ENCODE results near the gene S100PBP. TPM values are rescaled to one million over a fixed set of nuclear protein-coding genes. Genes with fewer than 3 reads are reported as not detected.

The S100PBP gene
- total RNA-seq, 1 donor = 42.0 TPM

GRCh38 chr1:32884726-32885125, 67.3 kb downstream of the S100PBP start:
- Histone ChIP-seq H4K20me1 (ENCODE audit: insufficient read depth, low read length) (peaks cover 4% of the 10 kb centered on the region), H2AFZ (ENCODE audit: low read length) (no peak overlapping the region), H3K9me3 (ENCODE audit: low read depth, low read length) (no peaks in the 10 kb centered on the region), H3K36me3 (ENCODE audit: insufficient read depth, low read length) (no peaks in the 10 kb centered on the region), H3K27me3 (ENCODE audit: insufficient read depth, low read length) (peaks cover 36% of the 10 kb centered on the region), H3K4me3 (ENCODE audit: insufficient read depth, low read length) (no peak overlapping the region), H3K4me2 (ENCODE audit: insufficient read depth, low read length) (no peak overlapping the region), H3K27ac (ENCODE audit: low read depth, low read length) (no peak overlapping the region), H3K79me2 (ENCODE audit: insufficient read depth, low read length) (no peaks in the 10 kb centered on the region), H3K4me1 (ENCODE audit: insufficient read depth, low read length) (no peaks in the 10 kb centered on the region)
- no peak for TF ChIP-seq CTCF (IDR thresholded peaks at IDR 0.05; ENCODE audit: extremely low read depth, low read depth, low read length)
- DNase-seq (ENCODE audit: insufficient read length, low spot score, missing footprints) = peak; percentile 60

- Histone ChIP-seq H2AFZ (ENCODE audit: low read length) (no peak overlapping the region), H3K27ac (ENCODE audit: low read depth, low read length) (no peak overlapping the region), H4K20me1 (ENCODE audit: insufficient read depth, low read length) (peaks cover 4% of the 10 kb centered on the region), H3K27me3 (ENCODE audit: insufficient read depth, low read length) (peaks cover 36% of the 10 kb centered on the region), H3K4me1 (ENCODE audit: insufficient read depth, low read length) (no peaks in the 10 kb centered on the region), H3K4me3 (ENCODE audit: insufficient read depth, low read length) (no peak overlapping the region), H3K4me2 (ENCODE audit: insufficient read depth, low read length) (no peak overlapping the region), H3K9me3 (ENCODE audit: low read depth, low read length) (no peaks in the 10 kb centered on the region), H3K36me3 (ENCODE audit: insufficient read depth, low read length) (no peaks in the 10 kb centered on the region), H3K79me2 (ENCODE audit: insufficient read depth, low read length) (no peaks in the 10 kb centered on the region)
- peak; percentile 58 for DNase-seq (ENCODE audit: insufficient read length, low spot score, missing footprints)
- TF ChIP-seq CTCF (IDR thresholded peaks at IDR 0.05; ENCODE audit: extremely low read depth, low read depth, low read length) = no peak
Measured at GRCh38 chr1:32885676-32886003, 68.2 kb downstream of the S100PBP start.

- Histone ChIP-seq H4K20me1 (ENCODE audit: insufficient read depth, low read length) (peaks cover 4% of the 10 kb centered on the region), H3K4me1 (ENCODE audit: insufficient read depth, low read length) (no peaks in the 10 kb centered on the region), H3K4me3 (ENCODE audit: insufficient read depth, low read length) (no peak within 1 kb of the TSS), H3K27me3 (ENCODE audit: insufficient read depth, low read length) (peaks cover 36% of the 10 kb centered on the region), H3K36me3 (ENCODE audit: insufficient read depth, low read length) (no peaks in the 10 kb centered on the region), H3K27ac (ENCODE audit: low read depth, low read length) (no peak within 1 kb of the TSS), H3K79me2 (ENCODE audit: insufficient read depth, low read length) (no peaks in the 10 kb centered on the region), H3K9me3 (ENCODE audit: low read depth, low read length) (no peaks in the 10 kb centered on the region), H2AFZ (ENCODE audit: low read length) (no peak within 1 kb of the TSS), H3K4me2 (ENCODE audit: insufficient read depth, low read length) (no peak within 1 kb of the TSS)
- peak; percentile 66 for TF ChIP-seq CTCF (IDR thresholded peaks at IDR 0.05; ENCODE audit: extremely low read depth, low read depth, low read length)
- peak; percentile 99 for DNase-seq (ENCODE audit: insufficient read length, low spot score, missing footprints)
Measured at GRCh38 chr1:32886004-32886827, 68.8 kb downstream of the S100PBP start, which contains the start of gene HPCA. HPCA (plus strand) TSS chr1:32886491; CDS start chr1:32888899, 2,408 bp downstream.

GRCh38 chr1:32886828-32887414, 69.5 kb downstream of the S100PBP start:
- no peaks in the 10 kb centered on the region for H3K4me1 ChIP-seq (ENCODE audit: insufficient read depth, low read length)
- peaks cover 4% of the 10 kb centered on the region for H4K20me1 ChIP-seq (ENCODE audit: insufficient read depth, low read length)

More at GRCh38 chr1:32886828-32887414, 69.5 kb downstream of the S100PBP start:
- Histone ChIP-seq H3K4me2 (ENCODE audit: insufficient read depth, low read length) (no peak overlapping the region), H3K4me3 (ENCODE audit: insufficient read depth, low read length) (no peak overlapping the region), H3K27me3 (ENCODE audit: insufficient read depth, low read length) (peaks cover 40% of the 10 kb centered on the region), H3K79me2 (ENCODE audit: insufficient read depth, low read length) (no peaks in the 10 kb centered on the region), H3K27ac (ENCODE audit: low read depth, low read length) (no peak overlapping the region), H3K36me3 (ENCODE audit: insufficient read depth, low read length) (no peaks in the 10 kb centered on the region), H3K9me3 (ENCODE audit: low read depth, low read length) (no peaks in the 10 kb centered on the region), H2AFZ (ENCODE audit: low read length) (no peak overlapping the region)
- no peak for DNase-seq (ENCODE audit: insufficient read length, low spot score, missing footprints)
- no peak for TF ChIP-seq CTCF (IDR thresholded peaks at IDR 0.05; ENCODE audit: extremely low read depth, low read depth, low read length)

All from osteoblast (primary cell).